K562 (cell line): ENCODE data around the gene SGIP1. TPM values are rescaled to one million over a fixed set of nuclear protein-coding genes. Genes with fewer than 3 reads are reported as not detected.

Source experiments
- ARID3A ChIP-seq: IDR thresholded peaks from 2 replicates; pipeline ENCODE4 v1.6.1; 2012; ENCODE audit warnings: low read depth, low read length, improper control_type of control experiment, borderline replicate concordance
- BCOR ChIP-seq: fragments of 450-650 bp; IDR thresholded peaks from 2 replicates; pipeline ENCODE4 v1.6.1; 2016
- CTBP1 ChIP-seq: fragments of 450-650 bp; IDR thresholded peaks from 2 replicates; pipeline ENCODE4 v1.6.1; 2016; ENCODE audit warnings: borderline replicate concordance
- FOXM1 ChIP-seq, 2 experiments: fragments of 450-650 bp in 1 of 2; sonication (generic) in 1 of 2; formaldehyde crosslinking in 1 of 2; IDR thresholded peaks; 2 replicates each; pipeline versions ENCODE4 v1.6.1 to v1.9.0; 2017 to 2022; ENCODE audit warnings: low read depth in 2 of 2, mild to moderate bottlenecking in 2 of 2, missing genetic modification reagents in 1 of 2, moderate library complexity in 1 of 2
- IFI16 ChIP-seq: fragments of 250-450 bp; sonication (Bioruptor Pico); IDR thresholded peaks from 2 replicates; pipeline ENCODE4 v2.1.2; 2022; ENCODE audit warnings: mild to moderate bottlenecking, inconsistent platforms
- MNT ChIP-seq, 2 experiments: fragments of 450-650 bp; conservative IDR thresholded peaks; 2 replicates each; pipeline ENCODE4 v1.6.1; 2017; ENCODE audit warnings: mild to moderate bottlenecking in 2 of 2, moderate library complexity in 2 of 2
- NONO ChIP-seq, 2 experiments: fragments of 200-400 bp in 1 of 2; fragments of 450-650 bp in 1 of 2; formaldehyde crosslinking in 1 of 2; IDR thresholded peaks; 2 replicates each; pipeline ENCODE4 v1.6.1; 2017; ENCODE audit warnings: low read depth in 2 of 2, mild to moderate bottlenecking in 2 of 2, moderate library complexity in 2 of 2, low read length in 1 of 2
- NR2C2 ChIP-seq, 2 experiments: fragments of 200-800 bp in 1 of 2; sonication (Bioruptor generic) in 1 of 2; sonication (generic) in 1 of 2; formaldehyde crosslinking in 1 of 2; IDR thresholded peaks; 2 replicates each; pipeline versions ENCODE4 v1.6.1 to v1.8.0; 2016 to 2022; ENCODE audit warnings: mild to moderate bottlenecking in 1 of 2, missing compliant biosample characterization in 1 of 2, missing genetic modification characterization in 1 of 2, missing genetic modification reagents in 1 of 2
- RAD51 ChIP-seq: fragments of 450-650 bp; IDR thresholded peaks from 2 replicates; pipeline ENCODE4 v1.7.1; 2016; ENCODE audit warnings: low read depth, mild to moderate bottlenecking, borderline replicate concordance
- STAT5A ChIP-seq: IDR thresholded peaks from 2 replicates; pipeline ENCODE4 v1.6.1; 2012; ENCODE audit warnings: low read length, inconsistent platforms, borderline replicate concordance
- ZNF239 ChIP-seq: fragments of 250-450 bp; sonication (Bioruptor Pico); IDR thresholded peaks from 2 replicates; pipeline ENCODE4 v1.4.0; 2020; ENCODE audit warnings: mild to moderate bottlenecking
- polyA plus RNA-seq, 8 experiments: library from polyadenylated mRNA; depleted of rRNA in 4 of 8; stranded (reverse) in 5 of 8; unstranded in 3 of 8; fragments of >200 nt; fragmentation: Nextera tagmentation in 2 of 8; fragmentation: Illumina TruSeq in 1 of 8; extraction: Ambion mirVana in 2 of 8; extraction: Trizol in 1 of 8; gene quantifications; 2 replicates each; pipeline versions ENCODE4 v1.2.1 to v1.2.3, GENCODE V29; 2011 to 2014; ENCODE audit warnings: inconsistent platforms in 1 of 8, missing spikeins in 1 of 8
- total RNA-seq, 7 experiments: library from RNA; depleted of rRNA in 6 of 7; stranded (reverse); fragments of >200 nt in 6 of 7; fragmentation: Illumina TruSeq in 2 of 7; extraction: Trizol in 2 of 7; gene quantifications; 2 replicates each; pipeline versions ENCODE4 v1.2.1 to v1.2.3, GENCODE V29; 2011 to 2021; ENCODE audit warnings: low replicate concordance in 1 of 7
- TF ChIP-seq, protein P1 (sequence below), 2 experiments: fragments of 450-650 bp; IDR thresholded peaks; 2 replicates each; pipeline ENCODE4 v1.6.1; 2016; ENCODE audit warnings: mild to moderate bottlenecking in 2 of 2, borderline replicate concordance in 1 of 2, low read depth in 1 of 2, moderate library complexity in 1 of 2

SGIP1 gene
- total and polyA plus RNA-seq, 9 of the 15 experiments (the other 6 are each of a cell fraction or from before 2014, with no cell fraction given): 0.07 to 0.35 TPM; not detected in 7

- TF ChIP-seq, protein P1, sequence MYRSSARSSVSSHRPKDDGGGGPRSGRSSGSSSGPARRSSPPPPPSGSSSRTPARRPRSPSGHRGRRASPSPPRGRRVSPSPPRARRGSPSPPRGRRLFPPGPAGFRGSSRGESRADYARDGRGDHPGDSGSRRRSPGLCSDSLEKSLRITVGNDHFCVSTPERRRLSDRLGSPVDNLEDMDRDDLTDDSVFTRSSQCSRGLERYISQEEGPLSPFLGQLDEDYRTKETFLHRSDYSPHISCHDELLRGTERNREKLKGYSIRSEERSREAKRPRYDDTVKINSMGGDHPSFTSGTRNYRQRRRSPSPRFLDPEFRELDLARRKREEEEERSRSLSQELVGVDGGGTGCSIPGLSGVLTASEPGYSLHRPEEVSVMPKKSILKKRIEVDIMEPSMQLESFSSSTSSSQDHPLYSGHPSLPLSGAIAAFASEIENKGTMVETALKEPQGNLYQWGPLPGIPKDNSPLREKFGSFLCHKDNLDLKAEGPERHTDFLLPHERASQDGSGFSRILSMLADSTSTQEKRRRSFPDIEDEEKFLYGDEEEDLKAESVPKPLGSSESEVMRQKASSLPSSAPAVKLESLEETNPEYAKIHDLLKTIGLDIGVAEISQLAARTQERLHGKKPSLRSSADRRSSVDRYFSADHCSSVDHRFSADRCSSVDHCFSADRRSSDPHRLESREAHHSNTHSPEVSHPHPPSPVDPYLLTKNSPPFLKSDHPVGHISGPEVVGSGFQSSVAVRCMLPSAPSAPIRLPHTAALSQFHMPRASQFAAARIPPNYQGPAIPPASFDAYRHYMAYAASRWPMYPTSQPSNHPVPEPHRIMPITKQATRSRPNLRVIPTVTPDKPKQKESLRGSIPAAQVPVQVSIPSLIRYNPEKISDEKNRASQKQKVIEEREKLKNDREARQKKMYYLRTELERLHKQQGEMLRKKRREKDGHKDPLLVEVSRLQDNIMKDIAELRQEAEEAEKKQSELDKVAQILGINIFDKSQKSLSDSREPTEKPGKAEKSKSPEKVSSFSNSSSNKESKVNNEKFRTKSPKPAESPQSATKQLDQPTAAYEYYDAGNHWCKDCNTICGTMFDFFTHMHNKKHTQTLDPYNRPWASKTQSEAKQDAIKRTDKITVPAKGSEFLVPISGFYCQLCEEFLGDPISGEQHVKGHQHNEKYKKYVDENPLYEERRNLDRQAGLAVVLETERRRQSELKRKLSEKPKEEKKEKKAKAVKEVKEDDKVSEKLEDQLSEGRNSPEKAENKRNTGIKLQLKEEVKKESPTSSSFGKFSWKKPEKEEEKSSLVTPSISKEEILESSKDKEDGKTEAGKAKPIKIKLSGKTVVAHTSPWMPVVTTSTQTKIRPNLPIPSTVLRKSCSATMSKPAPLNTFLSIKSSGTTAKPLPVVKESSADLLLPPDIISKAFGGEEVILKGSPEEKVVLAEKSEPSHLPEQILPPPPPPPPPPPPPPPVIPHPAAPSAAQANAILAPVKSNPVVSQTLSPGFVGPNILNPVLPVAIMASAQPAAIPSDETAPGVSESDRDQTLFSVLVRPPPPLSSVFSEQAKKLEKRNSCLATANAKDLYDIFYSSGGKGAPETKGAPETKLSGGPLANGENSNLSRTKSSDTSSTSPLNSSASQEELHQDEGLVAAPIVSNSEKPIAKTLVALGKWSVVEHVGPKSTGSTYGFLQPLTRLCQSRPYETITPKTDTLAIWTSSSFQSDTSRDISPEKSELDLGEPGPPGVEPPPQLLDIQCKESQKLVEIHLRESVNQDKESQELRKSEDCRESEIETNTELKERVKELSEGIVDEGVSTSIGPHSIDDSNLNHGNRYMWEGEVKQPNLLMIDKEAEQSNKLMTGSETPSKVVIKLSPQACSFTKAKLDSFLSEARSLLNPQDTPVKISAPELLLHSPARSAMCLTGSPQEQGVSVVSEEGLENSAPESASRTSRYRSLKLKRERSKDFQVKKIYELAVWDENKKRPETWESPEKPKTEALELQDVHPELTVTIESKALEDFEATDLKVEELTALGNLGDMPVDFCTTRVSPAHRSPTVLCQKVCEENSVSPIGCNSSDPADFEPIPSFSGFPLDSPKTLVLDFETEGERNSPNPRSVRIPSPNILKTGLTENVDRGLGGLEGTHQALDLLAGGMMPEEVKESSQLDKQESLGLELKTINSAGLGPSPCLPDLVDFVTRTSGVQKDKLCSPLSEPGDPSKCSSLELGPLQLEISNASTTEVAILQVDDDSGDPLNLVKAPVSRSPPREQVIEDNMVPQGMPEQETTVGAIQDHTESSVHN (IDR thresholded peaks at IDR 0.05; ENCODE audit: borderline replicate concordance in 1 of 2, low read depth in 1 of 2): peak in 1 of 2 experiments; percentile 73; a peak in 2 of 4 replicates
- TF ChIP-seq FOXM1 (IDR thresholded peaks at IDR 0.05; ENCODE audit: low read depth) (peak; percentile 85), FOXM1 (CRISPR knock-in tag; IDR thresholded peaks at IDR 0.05; ENCODE audit: low read depth) (no peak), NR2C2 (CRISPR knock-in tag; IDR thresholded peaks at IDR 0.05) (no peak), NR2C2 (tag; IDR thresholded peaks at IDR 0.05) (peak; percentile 79), ZNF239 (CRISPR knock-in tag) (no peak), STAT5A (peak; percentile 82), BCOR (0 out of 2 replicates have a peak, but pooled peaks have one; percentile 26), ARID3A (peak; percentile 69; the same call in 1 of the 2 replicates), IFI16 (CRISPR knock-in tag) (no peak), CTBP1 (peak; percentile 79), MNT (conservative IDR thresholded peaks at IDR 0.05) (peak in 1 of 2 experiments; percentile 38; a peak in 1 of 4 replicates), NONO (IDR thresholded peaks at IDR 0.05; ENCODE audit: low read depth in 2 of 2, low read length in 1 of 2) (0 out of 4 replicates have a peak, but pooled peaks of 1 of the 2 experiments have one; percentile 41), RAD51 (peak; percentile 90)
Observed at GRCh38 chr1:66758241-66758755, 224.3 kb downstream of the SGIP1 start (continued).
